Measurements from ENCODE around the gene ASAP2.

ASAP2 gene

DNA sequence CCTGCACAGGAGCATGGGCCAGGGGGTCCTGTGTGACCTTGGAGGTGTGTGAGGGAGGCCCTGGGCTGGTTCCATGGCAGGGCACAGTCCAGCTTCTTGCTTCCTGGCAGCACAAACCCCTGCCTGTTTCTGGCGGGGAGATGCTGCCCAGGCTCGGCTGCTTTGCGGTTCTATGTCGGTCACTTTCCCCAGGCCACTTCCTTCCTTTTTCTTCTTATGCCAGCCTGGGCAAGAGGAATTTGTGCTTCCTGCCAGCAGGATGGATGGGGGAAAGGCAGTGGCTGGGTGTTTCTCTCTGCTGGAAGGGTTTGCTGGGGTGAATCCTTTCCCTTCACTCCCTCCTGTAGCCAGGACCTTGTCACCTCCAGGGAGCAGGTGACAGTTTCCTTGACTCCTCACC is 24.3 kb downstream of the ASAP2 start:
- no peaks in the 10 kb centered on the region for H3K4me1 ChIP-seq (ENCODE audit: insufficient read depth, low read length, poor library complexity, severe bottlenecking)
- H2AFZ ChIP-seq (ENCODE audit: low read length) = no peak overlapping the region
- no peaks in the 10 kb centered on the region for H3K9me3 ChIP-seq (ENCODE audit: insufficient read depth, low read depth, low read length)
- no peak overlapping the region for H3K4me3 ChIP-seq (ENCODE audit: low read length, poor library complexity, severe bottlenecking)
- peaks cover 66% of the 10 kb centered on the region for H3K79me2 ChIP-seq (ENCODE audit: insufficient read depth, low read length)
- no peak overlapping the region for H3K4me2 ChIP-seq (ENCODE audit: low read depth, low read length, poor library complexity, severe bottlenecking)
- H3K9me2 ChIP-seq (replicated peaks; ENCODE audit: low read depth, low read length) = no peaks in the 10 kb centered on the region
- H3F3A ChIP-seq (ENCODE audit: low read depth) = no peaks in the 10 kb centered on the region
- no peaks in the 10 kb centered on the region for H3K36me3 ChIP-seq (ENCODE audit: insufficient read depth, low read length)
- TF ChIP-seq CTCF (conservative IDR thresholded peaks at IDR 0.05; ENCODE audit: low read length) (no peak), EZH2phosphoT487 (IDR thresholded peaks at IDR 0.05; ENCODE audit: borderline replicate concordance) (no peak)
- H3K9ac ChIP-seq (ENCODE audit: low read depth, low read length, poor library complexity, severe bottlenecking) = no peak overlapping the region
- no peaks in the 10 kb centered on the region for H4K20me1 ChIP-seq (ENCODE audit: insufficient read depth, low read length, poor library complexity, severe bottlenecking)
- no peaks in the 10 kb centered on the region for H3K27me3 ChIP-seq (ENCODE audit: insufficient read depth, low read length, poor library complexity, severe bottlenecking)

GRCh38 chr2:9231291-9232165 is 24.9 kb downstream of the ASAP2 start:
- Histone ChIP-seq H3K4me2 (ENCODE audit: low read depth, low read length, poor library complexity, severe bottlenecking) (no peak overlapping the region), H3K4me3 (ENCODE audit: low read length, poor library complexity, severe bottlenecking) (no peak overlapping the region), H3K79me2 (ENCODE audit: insufficient read depth, low read length) (peaks cover 66% of the 10 kb centered on the region), H4K20me1 (ENCODE audit: insufficient read depth, low read length, poor library complexity, severe bottlenecking) (no peaks in the 10 kb centered on the region), H3K9me3 (ENCODE audit: insufficient read depth, low read depth, low read length) (no peaks in the 10 kb centered on the region), H3K9me2 (replicated peaks; ENCODE audit: low read depth, low read length) (no peaks in the 10 kb centered on the region), H3K27me3 (ENCODE audit: insufficient read depth, low read length, poor library complexity, severe bottlenecking) (no peaks in the 10 kb centered on the region), H3K4me1 (ENCODE audit: insufficient read depth, low read length, poor library complexity, severe bottlenecking) (no peaks in the 10 kb centered on the region), H3K9ac (ENCODE audit: low read depth, low read length, poor library complexity, severe bottlenecking) (no peak overlapping the region), H3F3A (ENCODE audit: low read depth) (no peaks in the 10 kb centered on the region), H3K36me3 (ENCODE audit: insufficient read depth, low read length) (no peaks in the 10 kb centered on the region), H2AFZ (ENCODE audit: low read length) (no peak overlapping the region)
- no peak for TF ChIP-seq CTCF (conservative IDR thresholded peaks at IDR 0.05; ENCODE audit: low read length)
- TF ChIP-seq EZH2phosphoT487 (IDR thresholded peaks at IDR 0.05; ENCODE audit: borderline replicate concordance) = no peak

GRCh38 chr2:9232166-9232479 is 25.5 kb downstream of the ASAP2 start:
- peaks cover 66% of the 10 kb centered on the region for H3K79me2 ChIP-seq (ENCODE audit: insufficient read depth, low read length)
- no peak for TF ChIP-seq EZH2phosphoT487 (IDR thresholded peaks at IDR 0.05; ENCODE audit: borderline replicate concordance)
- TF ChIP-seq CTCF (conservative IDR thresholded peaks at IDR 0.05; ENCODE audit: low read length) = no peak
- H3K9me3 ChIP-seq (ENCODE audit: insufficient read depth, low read depth, low read length) = no peaks in the 10 kb centered on the region
- H3K4me1 ChIP-seq (ENCODE audit: insufficient read depth, low read length, poor library complexity, severe bottlenecking) = no peaks in the 10 kb centered on the region
- no peak overlapping the region for H3K9ac ChIP-seq (ENCODE audit: low read depth, low read length, poor library complexity, severe bottlenecking)
- H3K4me3 ChIP-seq (ENCODE audit: low read length, poor library complexity, severe bottlenecking) = no peak overlapping the region
- H3K9me2 ChIP-seq (replicated peaks; ENCODE audit: low read depth, low read length) = no peaks in the 10 kb centered on the region
- H3K4me2 ChIP-seq (ENCODE audit: low read depth, low read length, poor library complexity, severe bottlenecking) = no peak overlapping the region
- H4K20me1 ChIP-seq (ENCODE audit: insufficient read depth, low read length, poor library complexity, severe bottlenecking) = no peaks in the 10 kb centered on the region
- H2AFZ ChIP-seq (ENCODE audit: low read length) = no peak overlapping the region
- H3K36me3 ChIP-seq (ENCODE audit: insufficient read depth, low read length) = no peaks in the 10 kb centered on the region
- no peaks in the 10 kb centered on the region for H3F3A ChIP-seq (ENCODE audit: low read depth)
- H3K27me3 ChIP-seq (ENCODE audit: insufficient read depth, low read length, poor library complexity, severe bottlenecking) = no peaks in the 10 kb centered on the region
